ENCODE data around the gene KIF1A. TPM values are rescaled to one million over a fixed set of nuclear protein-coding genes. Genes with fewer than 3 reads are reported as not detected.

The KIF1A gene
- total and polyA plus RNA-seq, 2 donors (not counting 3 experiments of a cell fraction or from before 2014, with no cell fraction given) = 0.11 to 0.64 TPM

DNA sequence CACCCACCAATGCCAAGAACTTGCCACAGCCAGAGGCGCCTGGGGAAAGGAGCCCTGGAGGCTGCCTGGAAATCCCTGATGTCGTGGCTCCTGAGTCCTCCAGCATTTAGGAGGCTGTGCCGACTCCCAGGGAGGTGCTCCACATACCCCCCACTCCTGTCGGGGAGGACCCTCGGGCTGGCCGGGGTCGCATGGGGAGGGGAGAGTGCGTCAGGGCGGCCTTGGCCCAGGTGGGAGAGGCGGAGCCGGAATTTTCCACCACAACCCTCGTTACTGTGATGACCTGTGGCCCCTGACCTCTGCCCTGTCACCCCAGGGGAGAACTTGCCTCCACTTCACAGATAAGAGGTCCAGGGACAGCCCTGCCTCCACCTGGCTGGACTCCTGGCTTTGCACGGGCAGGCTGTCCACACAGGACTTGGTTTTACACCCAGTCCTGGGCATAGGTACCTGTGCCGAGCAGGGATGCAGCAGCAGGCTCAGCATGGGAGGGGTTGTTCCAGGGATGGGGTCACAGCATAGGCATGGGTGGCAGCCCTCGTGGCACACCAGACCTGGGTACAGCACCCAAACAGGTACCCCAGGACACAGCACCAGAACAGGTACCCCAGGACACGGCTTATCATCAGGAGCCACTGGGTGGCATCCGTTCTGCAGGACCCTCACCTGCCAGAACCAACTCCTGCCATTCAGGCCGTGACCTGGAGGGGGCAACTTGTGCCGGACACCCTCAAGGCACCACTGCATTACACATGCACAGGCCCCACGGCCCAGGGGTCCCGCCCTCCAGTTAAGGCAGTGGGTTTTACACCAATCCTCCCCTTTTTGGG lies 36.3 kb upstream of the KIF1A start:
- ChIA-PET CTCF (interaction anchor here (1.6 kb wide), 1 partner anchor 16 kb away, joined by 8 read pairs; no protein-coding TSS in a partner anchor), POLR2A (no interaction called here)
- TF ChIP-seq, protein P1, sequence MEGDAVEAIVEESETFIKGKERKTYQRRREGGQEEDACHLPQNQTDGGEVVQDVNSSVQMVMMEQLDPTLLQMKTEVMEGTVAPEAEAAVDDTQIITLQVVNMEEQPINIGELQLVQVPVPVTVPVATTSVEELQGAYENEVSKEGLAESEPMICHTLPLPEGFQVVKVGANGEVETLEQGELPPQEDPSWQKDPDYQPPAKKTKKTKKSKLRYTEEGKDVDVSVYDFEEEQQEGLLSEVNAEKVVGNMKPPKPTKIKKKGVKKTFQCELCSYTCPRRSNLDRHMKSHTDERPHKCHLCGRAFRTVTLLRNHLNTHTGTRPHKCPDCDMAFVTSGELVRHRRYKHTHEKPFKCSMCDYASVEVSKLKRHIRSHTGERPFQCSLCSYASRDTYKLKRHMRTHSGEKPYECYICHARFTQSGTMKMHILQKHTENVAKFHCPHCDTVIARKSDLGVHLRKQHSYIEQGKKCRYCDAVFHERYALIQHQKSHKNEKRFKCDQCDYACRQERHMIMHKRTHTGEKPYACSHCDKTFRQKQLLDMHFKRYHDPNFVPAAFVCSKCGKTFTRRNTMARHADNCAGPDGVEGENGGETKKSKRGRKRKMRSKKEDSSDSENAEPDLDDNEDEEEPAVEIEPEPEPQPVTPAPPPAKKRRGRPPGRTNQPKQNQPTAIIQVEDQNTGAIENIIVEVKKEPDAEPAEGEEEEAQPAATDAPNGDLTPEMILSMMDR (IDR thresholded peaks at IDR 0.05; ENCODE audit: extremely low read depth in 1 of 2, insufficient read depth in 1 of 2, low read depth in 1 of 2, low read length in 2 of 2) = peak in 1 of 2 donors; percentile 13
- TF ChIP-seq FOS (IDR thresholded peaks at IDR 0.05; ENCODE audit: borderline replicate concordance, insufficient read depth, low read length) = no peak
- Histone ChIP-seq H3K4me2 (ENCODE audit: insufficient read depth, low read length) (no peak overlapping the region), H3K9me1 (replicated peaks; ENCODE audit: control insufficient read depth, extremely low read depth, insufficient read depth, low read length) (no peaks in the 10 kb centered on the region), H3K4me3 (replicated peaks in 1 of 3; ENCODE audit: insufficient read depth in 1 of 3, low read depth in 1 of 3, low read length in 3 of 3) (no peak overlapping the region), H3K9me3 (replicated peaks; ENCODE audit: control insufficient read depth, insufficient read depth, low read length) (no peaks in the 10 kb centered on the region), H2AFZ (ENCODE audit: low read depth, low read length) (no peak overlapping the region), H3K9ac (replicated peaks; ENCODE audit: extremely low read depth, insufficient read depth, low read length) (no peak overlapping the region), H3K27me3 (ENCODE audit: control insufficient read depth in 2 of 2, insufficient read depth in 2 of 2, low read length in 2 of 2) (no peaks in the 10 kb centered on the region), H3K36me3 (ENCODE audit: control insufficient read depth in 2 of 2, extremely low read depth in 1 of 2, insufficient read depth in 2 of 2, low read length in 2 of 2) (no peaks in the 10 kb centered on the region), H3K4me1 (ENCODE audit: control insufficient read depth, extremely low read depth, insufficient read depth, low read length) (no peaks in the 10 kb centered on the region), H3K79me2 (ENCODE audit: control insufficient read depth, insufficient read depth, low read length) (no peaks in the 10 kb centered on the region), H4K20me1 (replicated peaks; ENCODE audit: control insufficient read depth, extremely low read depth, insufficient read depth, low read length) (no peaks in the 10 kb centered on the region), H3K27ac (ENCODE audit: insufficient read depth, low read depth, low read length) (no peak overlapping the region)
- BruUV-seq (replicated peaks) = no TSS peak
- FAIRE-seq (no peak), DNase-seq (ENCODE audit: low read depth, low spot score) (no peak)
- dilution Hi-C loops (cut with MboI; ENCODE audit: extremely low pct_ligation_motif_present, low sequenced_read_pairs) = no loop called here
- intact Hi-C loops (cut with micrococcal nuclease) = loop anchor here (10.0 kb wide), 2 partner anchors 288 to 458 kb away; partner anchors contain the start of genes HDLBP, PASK and SEPTIN2

DNA sequence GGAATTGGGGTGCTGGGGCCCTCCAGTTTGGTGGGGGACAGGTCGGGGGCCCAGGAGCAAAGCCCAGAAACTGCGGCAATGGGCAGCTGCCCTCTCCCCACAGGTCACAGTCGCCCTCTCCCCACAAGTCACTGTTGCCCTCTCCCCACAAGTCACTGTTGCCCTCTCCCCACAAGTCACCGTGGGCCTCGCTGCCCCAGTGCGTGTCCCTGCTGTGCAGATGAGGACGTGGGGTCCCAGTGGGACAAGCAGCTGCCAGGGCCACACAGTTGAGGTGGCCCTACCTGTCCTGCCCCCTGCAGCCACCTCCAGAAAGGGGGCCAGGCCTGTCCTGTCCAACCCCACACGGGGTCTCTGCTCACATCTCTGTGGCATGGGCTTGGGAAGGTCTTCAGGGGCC lies 35.7 kb upstream of the KIF1A start:
- FAIRE-seq (no peak), DNase-seq (ENCODE audit: low read depth, low spot score) (no peak)
- no peaks in the 10 kb centered on the region for H3K27me3 ChIP-seq (ENCODE audit: control insufficient read depth in 2 of 2, insufficient read depth in 2 of 2, low read length in 2 of 2)
- H3K9me1 ChIP-seq (replicated peaks; ENCODE audit: control insufficient read depth, extremely low read depth, insufficient read depth, low read length) = no peaks in the 10 kb centered on the region
- POLR2A ChIA-PET = no interaction called here
- BruUV-seq (replicated peaks) = no TSS peak
- no peak overlapping the region for H3K4me2 ChIP-seq (ENCODE audit: insufficient read depth, low read length)
- H3K9ac ChIP-seq (replicated peaks; ENCODE audit: extremely low read depth, insufficient read depth, low read length) = no peak overlapping the region
- no peaks in the 10 kb centered on the region for H4K20me1 ChIP-seq (replicated peaks; ENCODE audit: control insufficient read depth, extremely low read depth, insufficient read depth, low read length)
- H3K4me3 ChIP-seq (replicated peaks in 1 of 3; ENCODE audit: insufficient read depth in 1 of 3, low read depth in 1 of 3, low read length in 3 of 3) = no peak overlapping the region
- H3K4me1 ChIP-seq (ENCODE audit: control insufficient read depth, extremely low read depth, insufficient read depth, low read length) = no peaks in the 10 kb centered on the region
- intact Hi-C loops (cut with micrococcal nuclease) = loop anchor here (10.0 kb wide), 2 partner anchors 289 to 459 kb away; partner anchors contain the start of genes HDLBP, PASK and SEPTIN2
- no peaks in the 10 kb centered on the region for H3K79me2 ChIP-seq (ENCODE audit: control insufficient read depth, insufficient read depth, low read length)
- H3K27ac ChIP-seq (ENCODE audit: insufficient read depth, low read depth, low read length) = no peak overlapping the region
- H2AFZ ChIP-seq (ENCODE audit: low read depth, low read length) = no peak overlapping the region
- no peak for TF ChIP-seq FOS (IDR thresholded peaks at IDR 0.05; ENCODE audit: borderline replicate concordance, insufficient read depth, low read length)
- TF ChIP-seq EZH2 (IDR thresholded peaks at IDR 0.05; ENCODE audit: borderline replicate concordance, low read depth, low read length, severe bottlenecking) = no peak
- TF ChIP-seq, protein P1 (IDR thresholded peaks at IDR 0.05; ENCODE audit: extremely low read depth in 1 of 2, insufficient read depth in 1 of 2, low read depth in 1 of 2, low read length in 2 of 2) = no peak
- TF ChIP-seq GATA2 (IDR thresholded peaks at IDR 0.05; ENCODE audit: insufficient read depth, insufficient read length, low read depth, low read length) = no peak
- no peak for TF ChIP-seq MYC (IDR thresholded peaks at IDR 0.05; ENCODE audit: low read depth, low read length)
- no peak for TF ChIP-seq POLR2AphosphoS5 (IDR thresholded peaks at IDR 0.05; ENCODE audit: insufficient read depth, low read depth, low read length)
- TF ChIP-seq, protein P2, sequence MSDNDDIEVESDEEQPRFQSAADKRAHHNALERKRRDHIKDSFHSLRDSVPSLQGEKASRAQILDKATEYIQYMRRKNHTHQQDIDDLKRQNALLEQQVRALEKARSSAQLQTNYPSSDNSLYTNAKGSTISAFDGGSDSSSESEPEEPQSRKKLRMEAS (IDR thresholded peaks at IDR 0.05; ENCODE audit: insufficient read depth, insufficient read length) = no peak
- no peak for TF ChIP-seq JUN (IDR thresholded peaks at IDR 0.05; ENCODE audit: borderline replicate concordance, insufficient read depth, insufficient read length, low read depth)
- TF ChIP-seq POLR2A (IDR thresholded peaks at IDR 0.05; ENCODE audit: low read depth, low read length) = no peak
- no peaks in the 10 kb centered on the region for H3K9me3 ChIP-seq (replicated peaks; ENCODE audit: control insufficient read depth, insufficient read depth, low read length)
- dilution Hi-C loops (cut with MboI; ENCODE audit: extremely low pct_ligation_motif_present, low sequenced_read_pairs) = no loop called here
- no peaks in the 10 kb centered on the region for H3K36me3 ChIP-seq (ENCODE audit: control insufficient read depth in 2 of 2, extremely low read depth in 1 of 2, insufficient read depth in 2 of 2, low read length in 2 of 2)
- CTCF ChIA-PET = no interaction called here

All from endothelial cell of umbilical vein (primary cell).